OCI-LY1 (cell line): ENCODE results near the gene SPECC1L.

Experiments
- CTCF ChIP-seq: fragments of 200-600 bp; sonication (generic), shearing (Covaris generic); IDR thresholded peaks from 2 replicates; pipeline ENCODE4 v1.5.1; 2017; ENCODE audit warnings: mild to moderate bottlenecking, antibody characterized with exemption, low read length, moderate library complexity, mixed read lengths
- EZH2 ChIP-seq: fragments of 200-600 bp; sonication (generic), shearing (Covaris generic); IDR thresholded peaks from 2 replicates; pipeline ENCODE4 v1.8.0; 2017; ENCODE audit warnings: borderline replicate concordance, mixed run types, mild to moderate bottlenecking, antibody characterized with exemption, low read length, moderate library complexity, mixed read lengths

- TF ChIP-seq CTCF = no peak
- no peak for TF ChIP-seq EZH2
These were observed 157.0 kb downstream of the SPECC1L start, which contains the start of gene ADORA2A for GRCh38 chr22:24427500-24428164.
